HCT116 (cell line): ENCODE results near the gene FMC1. TPM values are rescaled to one million over a fixed set of nuclear protein-coding genes. Genes with fewer than 3 reads are reported as not detected.

ENCODE experiments used
- ATAC-seq: fragments of 200-7000 bp; cut with Tn5 transposase; 2 replicates; pipeline ENCODE4 v1.9.1; 2020; ENCODE audit warnings: mild to moderate bottlenecking, moderate library complexity
- BruUV-seq: library from RNA; stranded (reverse); fragments of 400-500 nt; replicated peaks from 2 replicates; lab custom pipeline; 2021; lab: Mats Ljungman, UMichigan
- CTCF ChIA-PET: fragments of 300-600 bp; sonication (Branson Sonifier 250); formaldehyde crosslinking; loops from one replicate; lab custom pipeline; 2021; ENCODE audit warnings: antibody characterized with exemption; lab: Charles Lee
- POLR2A ChIA-PET: fragments of 300-600, 350-600 bp; sonication (Branson Sonifier 250); formaldehyde crosslinking; loops from one replicate; lab custom pipeline; 2021; ENCODE audit warnings: antibody characterized with exemption; lab: Charles Lee
- RAD21 ChIA-PET, 2 experiments: fragments of 300-600 bp; sonication (Branson Sonifier 250); formaldehyde crosslinking; loops; one replicate each; lab custom pipeline; 2023; ENCODE audit warnings: low total read pairs in 2 of 2; ENCODE audit not compliant: uncharacterized antibody in 2 of 2, unreplicated experiment in 2 of 2, low non-redundant PET in 1 of 2; lab: Charles Lee
- DNase-seq: peaks from one replicate; pipeline ENCODE4 v3.0.0-alpha.2; 2010; ENCODE audit warnings: low read depth, low spot score
- H2AFZ ChIP-seq: fragments of 200-600 bp; shearing (Covaris generic), sonication (generic); 2 replicates; pipeline ENCODE4 v1.6.1; 2017; ENCODE audit warnings: low read depth, mixed run types, mixed read lengths, antibody characterized with exemption, low read length; ENCODE audit not compliant: poor library complexity, severe bottlenecking
- H3K27ac ChIP-seq: 2 replicates; pipeline ENCODE4 v1.5.1; 2012; ENCODE audit warnings: low read depth, low read length
- H3K27me3 ChIP-seq: fragments of 200-600 bp; sonication (generic); 2 replicates; pipeline ENCODE4 v1.6.1; 2016; ENCODE audit warnings: mixed run types, low read length, mixed read lengths; ENCODE audit not compliant: insufficient read depth
- H3K36me3 ChIP-seq, 2 experiments: fragments of 200-500 bp in 1 of 2; fragments of 200-600 bp in 1 of 2; sonication (Bioruptor generic) in 1 of 2; sonication (generic) in 1 of 2; 2 replicates each; pipeline versions ENCODE4 v1.5.1 to v1.6.1; 2014 to 2016; ENCODE audit warnings: low read length in 2 of 2, inconsistent platforms in 1 of 2, mixed read lengths in 1 of 2, mixed run types in 1 of 2; ENCODE audit not compliant: insufficient read depth in 2 of 2, control insufficient read depth in 1 of 2
- H3K4me1 ChIP-seq, 2 experiments: fragments of 200-600 bp in 1 of 2; sonication (generic) in 1 of 2; 2 replicates each; pipeline versions ENCODE4 v1.5.1 to v1.6.1; 2012 to 2017; ENCODE audit warnings: low read length in 2 of 2, inconsistent platforms in 1 of 2, mild to moderate bottlenecking in 1 of 2, mixed read lengths in 1 of 2, mixed run types in 1 of 2, moderate library complexity in 1 of 2; ENCODE audit not compliant: insufficient read depth in 2 of 2, control insufficient read depth in 1 of 2
- H3K4me2 ChIP-seq: fragments of 200-600 bp; sonication (generic); 2 replicates; pipeline ENCODE4 v1.6.1; 2017; ENCODE audit warnings: mixed run types, low read length, mixed read lengths
- H3K4me3 ChIP-seq, 2 experiments: fragments of 200-600 bp in 1 of 2; sonication (generic) in 1 of 2; replicated peaks in 1 of 2; 2 replicates each; pipeline ENCODE4 v1.5.1; 2011 to 2016; ENCODE audit warnings: low read length in 2 of 2, control low read depth in 1 of 2, low read depth in 1 of 2, mild to moderate bottlenecking in 1 of 2, mixed read lengths in 1 of 2, mixed run types in 1 of 2
- H3K79me2 ChIP-seq: fragments of 200-600 bp; sonication (generic); 2 replicates; pipeline ENCODE4 v1.6.1; 2017; ENCODE audit warnings: mild to moderate bottlenecking, mixed run types, low read length, moderate library complexity, mixed read lengths; ENCODE audit not compliant: insufficient read depth
- H3K9ac ChIP-seq: fragments of 200-600 bp; sonication (generic); 2 replicates; pipeline ENCODE4 v1.6.1; 2016; ENCODE audit warnings: low read length, mixed read lengths
- H3K9me2 ChIP-seq: fragments of 200-600 bp; sonication (generic), shearing (Covaris generic); 2 replicates; pipeline ENCODE4 v1.6.1; 2017; ENCODE audit warnings: mixed run types, mild to moderate bottlenecking, moderate library complexity; ENCODE audit not compliant: insufficient read depth
- H3K9me3 ChIP-seq, 2 experiments: fragments of 200-500 bp in 1 of 2; fragments of 200-600 bp in 1 of 2; sonication (Bioruptor generic) in 1 of 2; sonication (generic) in 1 of 2; 2 replicates each; pipeline ENCODE4 v1.6.1; 2014 to 2017; ENCODE audit warnings: low read length in 2 of 2, mixed read lengths in 2 of 2, inconsistent platforms in 1 of 2, low read depth in 1 of 2, mild to moderate bottlenecking in 1 of 2, mixed run types in 1 of 2, moderate library complexity in 1 of 2; ENCODE audit not compliant: control insufficient read depth in 1 of 2, insufficient read depth in 1 of 2
- H4K20me1 ChIP-seq: fragments of 200-600 bp; sonication (generic), shearing (Covaris generic); 2 replicates; pipeline ENCODE4 v1.6.1; 2017; ENCODE audit warnings: mixed run types, mild to moderate bottlenecking, moderate library complexity; ENCODE audit not compliant: insufficient read depth
- EGR1 ChIP-seq: IDR thresholded peaks from 2 replicates; pipeline ENCODE4 v1.6.1; 2012; ENCODE audit warnings: low read depth
- ELF1 ChIP-seq: IDR thresholded peaks from 2 replicates; pipeline ENCODE4 v1.6.1; 2012; ENCODE audit warnings: low read depth, borderline replicate concordance
- EZH2 ChIP-seq: fragments of 200-600 bp; sonication (generic); IDR thresholded peaks from 2 replicates; pipeline ENCODE4 v1.6.1; 2017; ENCODE audit warnings: antibody characterized with exemption, mixed run types
- EZH2phosphoT487 ChIP-seq: fragments of 200-600 bp; IDR thresholded peaks from 2 replicates; pipeline ENCODE4 v1.6.1; 2018; ENCODE audit warnings: antibody characterized with exemption, borderline replicate concordance
- FOSL1 ChIP-seq: IDR thresholded peaks from 2 replicates; pipeline ENCODE4 v1.6.1; 2012; ENCODE audit warnings: low read depth
- MAX ChIP-seq: IDR thresholded peaks from 2 replicates; pipeline ENCODE4 v1.6.1; 2012
- POLR2A ChIP-seq: IDR thresholded peaks from 2 replicates; pipeline ENCODE4 v1.7.0; 2011; ENCODE audit warnings: borderline replicate concordance; ENCODE audit not compliant: insufficient read depth, insufficient read length; ENCODE audit errors: extremely low read depth
- RAD21 ChIP-seq: IDR thresholded peaks from 2 replicates; pipeline ENCODE4 v1.6.1; 2012; ENCODE audit warnings: low read depth, mild to moderate bottlenecking
- SP1 ChIP-seq: IDR thresholded peaks from 2 replicates; pipeline ENCODE4 v1.6.1; 2012; ENCODE audit warnings: low read depth
- TCF7L2 ChIP-seq: IDR thresholded peaks from 2 replicates; pipeline ENCODE4 v1.7.0; 2011; ENCODE audit warnings: borderline replicate concordance, inconsistent platforms; ENCODE audit not compliant: insufficient read depth, insufficient read length; ENCODE audit errors: extremely low read depth
- YY1 ChIP-seq: IDR thresholded peaks from 2 replicates; pipeline ENCODE4 v1.6.1; 2011; ENCODE audit warnings: low read length, low read depth, moderate library complexity, mild to moderate bottlenecking; ENCODE audit not compliant: insufficient replicate concordance; ENCODE audit errors: extremely low read depth
- ZBTB33 ChIP-seq: IDR thresholded peaks from 2 replicates; pipeline ENCODE4 v1.6.1; 2011; ENCODE audit warnings: mild to moderate bottlenecking, low read length, moderate library complexity; ENCODE audit not compliant: insufficient replicate concordance; ENCODE audit errors: extremely low read depth
- intact Hi-C: fragments of 100-400 bp; cut with micrococcal nuclease; formaldehyde crosslinking; loops from 2 replicates; pipeline ENCODE4 v1.10.0; 2022
- total RNA-seq: library from RNA; stranded (reverse); gene quantifications from one replicate; pipeline ENCODE4 v1.2.1, GENCODE V29; 2021; ENCODE audit not compliant: unreplicated experiment

FMC1 gene
- total RNA-seq, 1 experiment from 2014 or later: 19.4 TPM

DNA sequence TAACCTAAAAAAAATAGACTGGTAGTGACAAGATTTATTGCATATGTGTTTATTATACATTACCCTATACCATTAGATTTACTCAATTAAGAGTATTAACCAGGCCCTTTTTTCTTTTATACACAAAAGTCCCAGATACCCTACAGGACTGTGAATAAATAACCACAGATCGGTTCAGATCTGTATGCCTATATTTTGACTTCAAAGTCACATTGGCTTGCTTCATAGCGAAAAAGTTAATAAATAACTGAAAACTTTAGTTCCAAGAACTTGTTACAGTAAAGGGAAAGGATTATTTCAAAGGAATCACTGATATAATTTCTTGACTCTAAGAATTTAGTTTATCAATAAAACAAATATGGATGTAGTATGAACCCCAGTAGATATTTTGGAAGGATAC, 41.8 kb upstream of the FMC1 start:
- CTCF ChIA-PET: interaction anchor here (0.9 kb wide), 1 partner anchor 21 kb away, joined by 3 read pairs; no protein-coding TSS in a partner anchor
- H3K4me2 ChIP-seq: no peak overlapping the region
- RAD21 ChIA-PET: no interaction called here
- no peak overlapping the region for H3K4me3 ChIP-seq
- H3K9ac ChIP-seq: no peak overlapping the region
- POLR2A ChIA-PET: no interaction called here
- no peaks in the 10 kb centered on the region for H3K9me2 ChIP-seq
- no peaks in the 10 kb centered on the region for H4K20me1 ChIP-seq
- no peak for DNase-seq
- no peaks in the 10 kb centered on the region for H3K4me1 ChIP-seq
- no TSS peak for BruUV-seq
- intact Hi-C loops: no loop called here
- no peaks in the 10 kb centered on the region for H3K27me3 ChIP-seq
- no peak overlapping the region for H2AFZ ChIP-seq
- H3K36me3 ChIP-seq: no peaks in the 10 kb centered on the region
- no peak for ATAC-seq
- no peaks in the 10 kb centered on the region for H3K9me3 ChIP-seq
- H3K79me2 ChIP-seq: no peaks in the 10 kb centered on the region
- no peak for TF ChIP-seq EGR1
- TF ChIP-seq POLR2A: no peak
- no peak for TF ChIP-seq SP1
- no peak for TF ChIP-seq MAX
- TF ChIP-seq RAD21: no peak
- no peak for TF ChIP-seq YY1
- TF ChIP-seq ELF1: no peak
- no peak for TF ChIP-seq EZH2phosphoT487
- TF ChIP-seq ZBTB33: no peak
- no peak for TF ChIP-seq FOSL1
- TF ChIP-seq EZH2: no peak
- no peak for TF ChIP-seq TCF7L2
- H3K27ac ChIP-seq: no peak overlapping the region
